Measurements from ENCODE around the gene NDOR1.

The NDOR1 gene

GRCh38 chr9:137176302-137177182 is 29.0 kb upstream of the NDOR1 start:
- no peak overlapping the region for H3K4me3 ChIP-seq (ENCODE audit: low read length)
- no peak overlapping the region for H3K27ac ChIP-seq (ENCODE audit: low read depth, low read length)
- H3K4me1 ChIP-seq (ENCODE audit: insufficient read depth, low read length), result no peaks in the 10 kb centered on the region
- H3K9me3 ChIP-seq (ENCODE audit: insufficient read depth, low read depth, low read length), result no peaks in the 10 kb centered on the region
- 61% methylated on average over 17 of the region's 17 CpGs for WGBS
- peaks cover 37% of the 10 kb centered on the region for H3K27me3 ChIP-seq (ENCODE audit: insufficient read depth, low read length)
- H3K9ac ChIP-seq (ENCODE audit: low read depth, low read length), result no peak overlapping the region
- H3K36me3 ChIP-seq (ENCODE audit: insufficient read depth, low read length), result peaks cover 14% of the 10 kb centered on the region

- H3K4me3 ChIP-seq (ENCODE audit: low read length), result no peak overlapping the region
- H3K36me3 ChIP-seq (ENCODE audit: insufficient read depth, low read length), result peaks cover 23% of the 10 kb centered on the region
- H3K4me1 ChIP-seq (ENCODE audit: insufficient read depth, low read length), result no peaks in the 10 kb centered on the region
- H3K27ac ChIP-seq (ENCODE audit: low read depth, low read length), result no peak overlapping the region
- H3K9me3 ChIP-seq (ENCODE audit: insufficient read depth, low read depth, low read length), result no peaks in the 10 kb centered on the region
- H3K27me3 ChIP-seq (ENCODE audit: insufficient read depth, low read length), result peaks cover 24% of the 10 kb centered on the region
- H3K9ac ChIP-seq (ENCODE audit: low read depth, low read length), result no peak overlapping the region
- 93% methylated on average over 23 of the region's 23 CpGs for WGBS
Observed at GRCh38 chr9:137178201-137178938, 27.1 kb upstream of the NDOR1 start.

GRCh38 chr9:137178939-137179630 is 26.4 kb upstream of the NDOR1 start:
- Histone ChIP-seq H3K4me3 (ENCODE audit: low read length) (no peak overlapping the region), H3K9ac (ENCODE audit: low read depth, low read length) (no peak overlapping the region), H3K27ac (ENCODE audit: low read depth, low read length) (no peak overlapping the region), H3K9me3 (ENCODE audit: insufficient read depth, low read depth, low read length) (no peaks in the 10 kb centered on the region), H3K4me1 (ENCODE audit: insufficient read depth, low read length) (no peaks in the 10 kb centered on the region), H3K36me3 (ENCODE audit: insufficient read depth, low read length) (peaks cover 31% of the 10 kb centered on the region), H3K27me3 (ENCODE audit: insufficient read depth, low read length) (peaks cover 16% of the 10 kb centered on the region)
- 92% methylated on average over 19 of the region's 19 CpGs for WGBS

GRCh38 chr9:137179761-137180160 is 25.7 kb upstream of the NDOR1 start:
- H3K9me3 ChIP-seq (ENCODE audit: insufficient read depth, low read depth, low read length), result no peaks in the 10 kb centered on the region
- no peak overlapping the region for H3K4me3 ChIP-seq (ENCODE audit: low read length)
- WGBS, result 95% methylated on average over 17 of the region's 17 CpGs
- peaks cover 35% of the 10 kb centered on the region for H3K36me3 ChIP-seq (ENCODE audit: insufficient read depth, low read length)
- H3K27me3 ChIP-seq (ENCODE audit: insufficient read depth, low read length), result peaks cover 11% of the 10 kb centered on the region; the same call in 1 of the 2 replicates
- no peak overlapping the region for H3K27ac ChIP-seq (ENCODE audit: low read depth, low read length)
- no peak overlapping the region for H3K9ac ChIP-seq (ENCODE audit: low read depth, low read length)
- no peaks in the 10 kb centered on the region for H3K4me1 ChIP-seq (ENCODE audit: insufficient read depth, low read length)

GRCh38 chr9:137180491-137180890 is 25.0 kb upstream of the NDOR1 start:
- Histone ChIP-seq H3K36me3 (ENCODE audit: insufficient read depth, low read length) (peaks cover 42% of the 10 kb centered on the region), H3K4me3 (ENCODE audit: low read length) (no peak overlapping the region), H3K9ac (ENCODE audit: low read depth, low read length) (no peak overlapping the region), H3K27ac (ENCODE audit: low read depth, low read length) (no peak overlapping the region), H3K27me3 (ENCODE audit: insufficient read depth, low read length) (peaks cover 5% of the 10 kb centered on the region; the same call in 1 of the 2 replicates), H3K9me3 (ENCODE audit: insufficient read depth, low read depth, low read length) (no peaks in the 10 kb centered on the region), H3K4me1 (ENCODE audit: insufficient read depth, low read length) (no peaks in the 10 kb centered on the region)
- WGBS, result 95% methylated on average over 20 of the region's 20 CpGs

GRCh38 chr9:137181680-137182079 is 23.8 kb upstream of the NDOR1 start:
- H3K4me3 ChIP-seq (ENCODE audit: low read length), result no peak overlapping the region
- no peaks in the 10 kb centered on the region for H3K27me3 ChIP-seq (ENCODE audit: insufficient read depth, low read length)
- H3K4me1 ChIP-seq (ENCODE audit: insufficient read depth, low read length), result no peaks in the 10 kb centered on the region
- WGBS, result 97% methylated on average over 22 of the region's 22 CpGs
- no peak overlapping the region for H3K9ac ChIP-seq (ENCODE audit: low read depth, low read length)
- H3K27ac ChIP-seq (ENCODE audit: low read depth, low read length), result no peak overlapping the region
- no peaks in the 10 kb centered on the region for H3K9me3 ChIP-seq (ENCODE audit: insufficient read depth, low read depth, low read length)
- peaks cover 50% of the 10 kb centered on the region for H3K36me3 ChIP-seq (ENCODE audit: insufficient read depth, low read length)

- no peaks in the 10 kb centered on the region for H3K27me3 ChIP-seq (ENCODE audit: insufficient read depth, low read length)
- no peaks in the 10 kb centered on the region for H3K9me3 ChIP-seq (ENCODE audit: insufficient read depth, low read depth, low read length)
- peaks cover 46% of the 10 kb centered on the region for H3K36me3 ChIP-seq (ENCODE audit: insufficient read depth, low read length)
- no peak overlapping the region for H3K27ac ChIP-seq (ENCODE audit: low read depth, low read length)
- no peak overlapping the region for H3K4me3 ChIP-seq (ENCODE audit: low read length)
- no peaks in the 10 kb centered on the region for H3K4me1 ChIP-seq (ENCODE audit: insufficient read depth, low read length)
- WGBS, result 95% methylated on average over 17 of the region's 17 CpGs
- H3K9ac ChIP-seq (ENCODE audit: low read depth, low read length), result no peak overlapping the region
Observed at GRCh38 chr9:137182836-137183235, 22.7 kb upstream of the NDOR1 start.

GRCh38 chr9:137183980-137184595 is 21.4 kb upstream of the NDOR1 start:
- Histone ChIP-seq H3K4me1 (ENCODE audit: insufficient read depth, low read length) (no peaks in the 10 kb centered on the region), H3K9ac (ENCODE audit: low read depth, low read length) (no peak overlapping the region), H3K27me3 (ENCODE audit: insufficient read depth, low read length) (no peaks in the 10 kb centered on the region), H3K27ac (ENCODE audit: low read depth, low read length) (no peak overlapping the region), H3K9me3 (ENCODE audit: insufficient read depth, low read depth, low read length) (no peaks in the 10 kb centered on the region), H3K4me3 (ENCODE audit: low read length) (no peak overlapping the region), H3K36me3 (ENCODE audit: insufficient read depth, low read length) (peaks cover 46% of the 10 kb centered on the region)
- WGBS, result 96% methylated on average over 27 of the region's 27 CpGs

- H3K36me3 ChIP-seq (ENCODE audit: insufficient read depth, low read length), result peaks cover 46% of the 10 kb centered on the region
- H3K9me3 ChIP-seq (ENCODE audit: insufficient read depth, low read depth, low read length), result no peaks in the 10 kb centered on the region
- 0 out of 2 replicates have a peak, but pooled peaks cover 3% of the 10 kb centered on the region for H3K4me1 ChIP-seq (ENCODE audit: insufficient read depth, low read length)
- H3K4me3 ChIP-seq (ENCODE audit: low read length), result no peak overlapping the region
- WGBS, result 95% methylated on average over 48 of the region's 48 CpGs
- H3K27me3 ChIP-seq (ENCODE audit: insufficient read depth, low read length), result no peaks in the 10 kb centered on the region
- no peak overlapping the region for H3K9ac ChIP-seq (ENCODE audit: low read depth, low read length)
- H3K27ac ChIP-seq (ENCODE audit: low read depth, low read length), result no peak overlapping the region
Observed at GRCh38 chr9:137184881-137185660, 20.4 kb upstream of the NDOR1 start.

- H3K27me3 ChIP-seq (ENCODE audit: insufficient read depth, low read length), result no peaks in the 10 kb centered on the region
- no peak overlapping the region for H3K4me3 ChIP-seq (ENCODE audit: low read length)
- peaks cover 42% of the 10 kb centered on the region for H3K36me3 ChIP-seq (ENCODE audit: insufficient read depth, low read length)
- H3K4me1 ChIP-seq (ENCODE audit: insufficient read depth, low read length), result 0 out of 2 replicates have a peak, but pooled peaks cover 3% of the 10 kb centered on the region
- 95% methylated on average over 19 of the region's 19 CpGs for WGBS
- H3K27ac ChIP-seq (ENCODE audit: low read depth, low read length), result no peak overlapping the region
- H3K9ac ChIP-seq (ENCODE audit: low read depth, low read length), result no peak overlapping the region
- no peaks in the 10 kb centered on the region for H3K9me3 ChIP-seq (ENCODE audit: insufficient read depth, low read depth, low read length)
Observed at GRCh38 chr9:137185921-137186320, 19.6 kb upstream of the NDOR1 start.

Measured in HUES64 (cell line).